GM13976 (cell line): ENCODE results near the gene MYLK2.

Experiments
- DNase-seq: peaks from one replicate; pipeline ENCODE4 v3.0.0; 2012; ENCODE audit warnings: low spot score
- CTCF ChIP-seq: IDR thresholded peaks from 2 replicates; pipeline ENCODE4 v1.5.1; 2012; ENCODE audit warnings: borderline replicate concordance, mild to moderate bottlenecking; ENCODE audit not compliant: insufficient read depth; ENCODE audit errors: extremely low read depth, missing control alignments, control extremely low read depth
- in situ Hi-C: fragments of 300-500 bp; cut with MboI; formaldehyde crosslinking; loops from one replicate; pipeline ENCODE4 v1.12.0; 2022; ENCODE audit warnings: low sequenced_read_pairs, mixed read lengths, inconsistent platforms; ENCODE audit not compliant: unreplicated experiment

MYLK2 gene

GRCh38 chr20:31819083-31819784, at the start of gene MYLK2:
Gene MYLK2, plus strand, starts transcription at chr20:31819356. Its CDS starts 225 bp downstream, at chr20:31819581.
- in situ Hi-C loops, result no loop called here
- no peak for TF ChIP-seq CTCF
- no peak for DNase-seq

- DNase-seq, result no peak
- no peak for TF ChIP-seq CTCF
- in situ Hi-C loops, result no loop called here
These were observed 49.5 kb upstream of the MYLK2 start for GRCh38 chr20:31769681-31770080.

- TF ChIP-seq CTCF, result no peak
- no peak for DNase-seq
- in situ Hi-C loops, result no loop called here
These were observed 48.9 kb upstream of the MYLK2 start for GRCh38 chr20:31770243-31770642.

DNA sequence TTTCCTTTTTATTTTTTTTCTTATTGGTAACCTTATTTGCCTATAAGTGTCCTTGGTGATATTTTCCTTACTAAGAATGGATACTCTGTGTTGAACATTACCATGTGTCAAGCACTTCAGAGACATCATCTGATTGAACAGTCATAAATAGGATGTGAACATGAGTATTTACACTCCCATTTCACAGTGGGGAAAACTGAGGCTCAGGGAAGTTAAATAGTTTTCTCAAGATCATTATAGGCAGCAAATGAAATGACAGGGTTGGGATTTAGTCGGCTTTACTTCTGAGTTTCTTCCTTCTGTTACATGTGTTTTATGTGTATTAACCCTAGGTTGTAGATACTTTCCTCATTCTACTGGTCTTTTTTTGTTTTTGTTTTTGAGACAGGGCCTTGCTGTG, 44.7 kb upstream of the MYLK2 start:
- DNase-seq, result no peak
- TF ChIP-seq CTCF, result no peak
- in situ Hi-C loops, result no loop called here

DNA sequence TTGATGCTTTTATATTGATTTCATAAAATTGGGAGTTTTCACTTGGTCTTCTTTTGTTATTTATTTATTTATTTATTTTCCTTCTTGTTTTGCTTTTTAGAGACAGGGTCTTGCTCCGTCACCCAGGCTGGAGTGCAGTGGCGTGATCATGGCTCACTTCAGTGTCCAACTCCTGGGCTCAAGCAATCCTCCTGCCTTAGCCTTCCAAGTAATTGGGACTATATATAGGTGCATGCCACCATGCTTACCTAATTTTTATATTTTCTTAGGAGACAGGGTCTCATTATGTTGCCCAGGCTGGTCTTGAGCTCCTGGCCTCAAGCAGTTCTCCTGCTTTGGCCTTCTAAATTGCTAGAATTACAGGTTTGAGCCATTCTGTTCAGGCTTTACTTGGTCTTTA, 38.3 kb upstream of the MYLK2 start:
- DNase-seq, result no peak
- TF ChIP-seq CTCF, result no peak
- in situ Hi-C loops, result no loop called here

DNA sequence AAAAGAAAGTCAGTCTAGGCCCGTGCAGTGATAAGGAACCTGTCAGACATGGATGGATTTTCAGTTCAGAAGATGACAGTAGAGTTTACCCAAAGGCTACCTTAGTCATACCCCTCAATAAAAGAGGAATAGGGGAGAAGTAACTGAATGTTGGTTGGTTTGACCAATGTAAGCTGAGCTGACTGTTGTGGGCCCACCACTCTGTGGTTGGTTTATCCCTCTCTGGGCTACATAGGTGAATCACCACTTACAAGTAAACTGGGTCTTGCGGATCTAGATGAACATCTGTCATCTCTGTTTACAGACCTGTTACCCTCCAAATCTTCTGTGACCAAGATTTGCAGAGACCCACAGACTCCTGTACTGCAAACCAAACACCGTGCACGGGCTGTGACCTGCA, 37.2 kb upstream of the MYLK2 start:
- TF ChIP-seq CTCF, result no peak
- no peak for DNase-seq
- in situ Hi-C loops, result no loop called here
